SK-N-SH (cell line): ENCODE data around the gene TLX2. TPM values are rescaled to one million over a fixed set of nuclear protein-coding genes. Genes with fewer than 3 reads are reported as not detected.
A peak's percentile ranks its signal among the peaks of the same experiment; 100 is the strongest.

Experiments used
- CTCF ChIA-PET: fragments of 300-600, 350-600 bp; formaldehyde crosslinking; extraction: SDS; loops from one replicate; lab custom pipeline; 2021; lab: Yijun Ruan, JAX
- POLR2A ChIA-PET: fragments of 350-600 bp; sonication (Branson Sonifier 250); formaldehyde crosslinking; extraction: SDS; loops from one replicate; lab custom pipeline; 2020; ENCODE audit warnings: antibody characterized with exemption, inconsistent platforms; lab: Yijun Ruan, JAX
- DNase-seq: peaks from one replicate; pipeline ENCODE4 v3.0.0; 2012
- H2AFZ ChIP-seq: fragments of 200-600 bp; sonication (generic); 2 replicates; pipeline ENCODE4 v1.8.1; 2016; ENCODE audit warnings: antibody characterized with exemption, mild to moderate bottlenecking, low read depth
- H3F3A ChIP-seq: fragments of 200-600 bp; sonication (generic); replicated peaks from 2 replicates; pipeline ENCODE3; 2016; ENCODE audit warnings: antibody characterized with exemption, mild to moderate bottlenecking; ENCODE audit not compliant: insufficient read depth
- H3K27ac ChIP-seq, 2 experiments: fragments of 200-500 bp in 1 of 2; fragments of 200-600 bp in 1 of 2; sonication (Bioruptor generic) in 1 of 2; sonication (generic), shearing (Covaris generic) in 1 of 2; 2 replicates each; pipeline versions ENCODE4 v1.5.1 to v1.6.1; 2014 to 2016; ENCODE audit warnings: low read depth in 2 of 2, inconsistent platforms in 1 of 2, low read length in 1 of 2, mild to moderate bottlenecking in 1 of 2, mixed read lengths in 1 of 2
- H3K27me3 ChIP-seq: fragments of 200-600 bp; sonication (generic), shearing (Covaris generic); 2 replicates; pipeline ENCODE4 v1.6.1; 2016; ENCODE audit warnings: mixed run types; ENCODE audit not compliant: insufficient read depth
- H3K36me3 ChIP-seq, 2 experiments: fragments of 200-500 bp in 1 of 2; fragments of 200-600 bp in 1 of 2; sonication (Bioruptor generic) in 1 of 2; sonication (generic) in 1 of 2; replicated peaks in 1 of 2; 2 replicates each; pipeline versions ENCODE3 to v1.5.1; 2014 to 2016; ENCODE audit warnings: low read length in 1 of 2, mild to moderate bottlenecking in 1 of 2; ENCODE audit not compliant: insufficient read depth in 2 of 2, control insufficient read depth in 1 of 2
- H3K4me1 ChIP-seq, 2 experiments: fragments of 200-500 bp in 1 of 2; fragments of 200-600 bp in 1 of 2; sonication (Bioruptor generic) in 1 of 2; sonication (generic), shearing (Covaris generic) in 1 of 2; 2 replicates each; pipeline versions ENCODE4 v1.5.1 to v1.6.1; 2014 to 2016; ENCODE audit warnings: low read depth in 1 of 2, low read length in 1 of 2, mixed run types in 1 of 2; ENCODE audit not compliant: insufficient read depth in 2 of 2, control insufficient read depth in 1 of 2
- H3K4me2 ChIP-seq: fragments of 200-600 bp; sonication (generic), shearing (Covaris generic); 2 replicates; pipeline ENCODE4 v1.6.1; 2017; ENCODE audit warnings: mixed run types
- H3K4me3 ChIP-seq, 2 experiments: fragments of 200-500 bp in 1 of 2; fragments of 200-600 bp in 1 of 2; sonication (Bioruptor generic) in 1 of 2; sonication (generic), shearing (Covaris generic) in 1 of 2; 2 replicates each; pipeline versions ENCODE4 v1.5.1 to v1.8.1; 2014 to 2016; ENCODE audit warnings: low read depth in 2 of 2, inconsistent platforms in 1 of 2, low read length in 1 of 2, mild to moderate bottlenecking in 1 of 2, mixed read lengths in 1 of 2, moderate library complexity in 1 of 2
- H3K79me2 ChIP-seq: fragments of 200-600 bp; sonication (generic); 2 replicates; pipeline ENCODE4 v1.8.1; 2017; ENCODE audit warnings: mild to moderate bottlenecking; ENCODE audit not compliant: insufficient read depth
- H3K9ac ChIP-seq: fragments of 200-600 bp; sonication (generic); 2 replicates; pipeline ENCODE4 v1.6.1; 2017; ENCODE audit warnings: mixed run types
- H3K9me2 ChIP-seq: fragments of 200-600 bp; sonication (generic); 2 replicates; pipeline ENCODE4 v1.6.1; 2017; ENCODE audit warnings: mixed run types
- H3K9me3 ChIP-seq: fragments of 200-600 bp; sonication (generic); 2 replicates; pipeline ENCODE4 v1.6.1; 2017; ENCODE audit warnings: mixed run types, mild to moderate bottlenecking, moderate library complexity
- H4K20me1 ChIP-seq: fragments of 200-600 bp; sonication (generic); 2 replicates; pipeline ENCODE4 v1.6.1; 2017; ENCODE audit warnings: mild to moderate bottlenecking, mixed run types; ENCODE audit not compliant: insufficient read depth
- ELF1 ChIP-seq: IDR thresholded peaks from 2 replicates; pipeline ENCODE4 v1.4.0; 2012
- EZH2phosphoT487 ChIP-seq: fragments of 200-600 bp; sonication (generic); IDR thresholded peaks from 2 replicates; pipeline ENCODE4 v1.6.1; 2017; ENCODE audit warnings: low read depth, mixed run types, mild to moderate bottlenecking, antibody characterized with exemption, moderate library complexity, borderline replicate concordance
- FOXJ3 ChIP-seq: sonication (generic); formaldehyde crosslinking; IDR thresholded peaks from 2 replicates; pipeline ENCODE4 v1.5.1; 2020; ENCODE audit warnings: mild to moderate bottlenecking, missing genetic modification reagents
- FOXM1 ChIP-seq: IDR thresholded peaks from 2 replicates; pipeline ENCODE4 v1.4.0; 2012; ENCODE audit warnings: low read depth, mild to moderate bottlenecking
- GATA2 ChIP-seq: sonication (generic); formaldehyde crosslinking; IDR thresholded peaks from 2 replicates; pipeline ENCODE4 v1.5.0; 2020; ENCODE audit warnings: mild to moderate bottlenecking, missing genetic modification reagents
- MXI1 ChIP-seq: IDR thresholded peaks from 2 replicates; pipeline ENCODE4 v1.6.1; 2012; ENCODE audit warnings: mild to moderate bottlenecking, low read depth, low read length, improper control_type of control experiment
- PBX3 ChIP-seq: IDR thresholded peaks from 2 replicates; pipeline ENCODE4; 2012
- POLR2AphosphoS5 ChIP-seq: IDR thresholded peaks from 2 replicates; pipeline ENCODE4 v1.6.1; 2012; ENCODE audit warnings: low read depth, low read length
- REST ChIP-seq: IDR thresholded peaks from 2 replicates; pipeline ENCODE4 v1.6.1; 2012; ENCODE audit warnings: mild to moderate bottlenecking, low read depth, low read length, moderate library complexity
- RXRA ChIP-seq: IDR thresholded peaks from 2 replicates; pipeline ENCODE4 v1.4.0; 2012; ENCODE audit warnings: low read depth, mild to moderate bottlenecking, borderline replicate concordance
- SIN3A ChIP-seq: IDR thresholded peaks from 2 replicates; pipeline ENCODE4 v1.6.1; 2012; ENCODE audit warnings: low read depth, mild to moderate bottlenecking, low read length, moderate library complexity, borderline replicate concordance
- SMC3 ChIP-seq: IDR thresholded peaks from 2 replicates; pipeline ENCODE4 v1.6.1; 2012; ENCODE audit warnings: low read depth, low read length, improper control_type of control experiment
- TEAD4 ChIP-seq: IDR thresholded peaks from 2 replicates; pipeline ENCODE4 v1.4.0; 2012; ENCODE audit warnings: mild to moderate bottlenecking, borderline replicate concordance; ENCODE audit not compliant: insufficient read depth
- USF1 ChIP-seq: IDR thresholded peaks from 2 replicates; pipeline ENCODE4 v1.4.0; 2012; ENCODE audit warnings: low read depth, borderline replicate concordance
- USF2 ChIP-seq: fragments of 150-350 bp; IDR thresholded peaks from 2 replicates; pipeline ENCODE4 v1.6.1; 2017; ENCODE audit warnings: antibody characterized with exemption, low read length, low read depth, borderline replicate concordance
- YY1 ChIP-seq: IDR thresholded peaks from 2 replicates; pipeline ENCODE4 v1.4.0; 2012; ENCODE audit warnings: low read depth, mild to moderate bottlenecking
- ZBTB33 ChIP-seq: IDR thresholded peaks from 2 replicates; pipeline ENCODE4 v1.4.0; 2012; ENCODE audit warnings: low read depth, borderline replicate concordance
- WGBS: methylation state at CpG from one replicate; pipeline ENCODE4 v1.1.6; 2017; ENCODE audit warnings: low lambda C conversion rate; 5-methylcytosine and 5-hydroxymethylcytosine counted together
- polyA plus RNA-seq, 3 experiments: library from polyadenylated mRNA; depleted of rRNA; stranded (reverse); fragments of >200 nt; gene quantifications; 2 replicates each; pipeline ENCODE4 v1.2.3, GENCODE V29; 2012

TLX2 gene
- polyA plus RNA-seq, 1 of the 3 experiments (the other 2 are of a cell fraction): 24.5 TPM

GRCh38 chr2:74566076-74566753, 52.0 kb downstream of the TLX2 start:
- H3K27ac ChIP-seq: peak overlapping the region; percentile 72 to 93; a peak in 3 of 4 replicates
- peaks cover 3 to 27% of the 10 kb centered on the region in 2 experiments; a peak in 2 of 4 replicates for H3K4me1 ChIP-seq
- no peaks in the 10 kb centered on the region for H4K20me1 ChIP-seq
- H2AFZ ChIP-seq: no peak overlapping the region
- no peaks in the 10 kb centered on the region for H3K9me2 ChIP-seq
- peaks cover 39% of the 10 kb centered on the region for H3F3A ChIP-seq
- H3K36me3 ChIP-seq: no peaks in the 10 kb centered on the region
- H3K9ac ChIP-seq: no peak overlapping the region
- CTCF ChIA-PET: interaction anchor here (1.0 to 3.6 kb wide), 6 partner anchors 9 to 388 kb away, joined by 3 to 24 read pairs (median 5); partner anchors contain the start of gene MOB1A
- H3K79me2 ChIP-seq: no peaks in the 10 kb centered on the region
- no peaks in the 10 kb centered on the region for H3K27me3 ChIP-seq
- H3K4me3 ChIP-seq: no peak overlapping the region
- no peak for DNase-seq
- POLR2A ChIA-PET: no interaction called here
- 68% methylated on average over 7 of the region's 7 CpGs for WGBS
- no peaks in the 10 kb centered on the region for H3K9me3 ChIP-seq
- peak overlapping the region; percentile 11; the same call in 1 of the 2 replicates for H3K4me2 ChIP-seq
- TF ChIP-seq POLR2AphosphoS5: no peak
- TF ChIP-seq REST: no peak
- no peak for TF ChIP-seq FOXM1
- TF ChIP-seq FOXJ3 (CRISPR knock-in tag): no peak
- no peak for TF ChIP-seq TEAD4
- TF ChIP-seq PBX3: no peak
- no peak for TF ChIP-seq USF1
- no peak for TF ChIP-seq USF2
- TF ChIP-seq SIN3A: no peak
- TF ChIP-seq SMC3: no peak
- TF ChIP-seq YY1: no peak
- TF ChIP-seq EZH2phosphoT487: no peak
- TF ChIP-seq GATA2 (CRISPR knock-in tag): no peak
- no peak for TF ChIP-seq MXI1
- TF ChIP-seq ELF1: no peak
- TF ChIP-seq RXRA: no peak
- no peak for TF ChIP-seq ZBTB33
